Measurements from ENCODE around the gene CLDN5.

Gene CLDN5

GRCh38 chr22:19517919-19518611 is 6.1 kb downstream of the CLDN5 start:
- Histone ChIP-seq H3K27me3 (ENCODE audit: insufficient read depth, poor library complexity, severe bottlenecking) (peaks cover 3% of the 10 kb centered on the region), H3K27ac (replicated peaks) (no peak overlapping the region), H3K4me3 (replicated peaks; ENCODE audit: insufficient read depth, low read length) (no peak overlapping the region)
- DNase-seq (ENCODE audit: low read depth in 1 of 2, low spot score in 1 of 2) = no peak
- TF ChIP-seq REST (IDR thresholded peaks at IDR 0.05; ENCODE audit: insufficient replicate concordance, low read depth) (no peak), GABPA (IDR thresholded peaks at IDR 0.05; ENCODE audit: low read depth) (no peak), CTCF (IDR thresholded peaks at IDR 0.05; ENCODE audit: insufficient read depth, low read length) (no peak), SPI1 (IDR thresholded peaks at IDR 0.05; ENCODE audit: borderline replicate concordance, low read depth) (no peak), POLR2AphosphoS5 (IDR thresholded peaks at IDR 0.05; ENCODE audit: low read depth) (no peak)

GRCh38 chr22:19517171-19517500 is 7.1 kb downstream of the CLDN5 start:
- TF ChIP-seq REST (IDR thresholded peaks at IDR 0.05; ENCODE audit: insufficient replicate concordance, low read depth) (no peak), POLR2AphosphoS5 (IDR thresholded peaks at IDR 0.05; ENCODE audit: low read depth) (no peak)
- H3K27me3 ChIP-seq (ENCODE audit: insufficient read depth, poor library complexity, severe bottlenecking) = no peaks in the 10 kb centered on the region
- H3K4me3 ChIP-seq (replicated peaks; ENCODE audit: insufficient read depth, low read length) = no peak overlapping the region
- no peak overlapping the region for H3K27ac ChIP-seq (replicated peaks)
- DNase-seq (ENCODE audit: low read depth in 1 of 2, low spot score in 1 of 2) = no peak

GRCh38 chr22:19516378-19517170 is 7.6 kb downstream of the CLDN5 start:
- TF ChIP-seq REST (IDR thresholded peaks at IDR 0.05; ENCODE audit: insufficient replicate concordance, low read depth) = no peak
- TF ChIP-seq GABPA (IDR thresholded peaks at IDR 0.05; ENCODE audit: low read depth) = no peak
- TF ChIP-seq POLR2AphosphoS5 (IDR thresholded peaks at IDR 0.05; ENCODE audit: low read depth) = no peak; the same call in 1 of the 2 replicates
- no peak for TF ChIP-seq SPI1 (IDR thresholded peaks at IDR 0.05; ENCODE audit: borderline replicate concordance, low read depth)
- TF ChIP-seq CTCF (IDR thresholded peaks at IDR 0.05; ENCODE audit: insufficient read depth, low read length) = no peak
- no peak for DNase-seq (ENCODE audit: low read depth in 1 of 2, low spot score in 1 of 2)
- Histone ChIP-seq H3K4me3 (replicated peaks; ENCODE audit: insufficient read depth, low read length) (no peak overlapping the region), H3K27ac (replicated peaks) (no peak overlapping the region), H3K27me3 (ENCODE audit: insufficient read depth, poor library complexity, severe bottlenecking) (no peaks in the 10 kb centered on the region)
